WTC11 (cell line): ENCODE measurements around the gene RAPGEF6. TPM values are rescaled to one million over a fixed set of nuclear protein-coding genes. Genes with fewer than 3 reads are reported as not detected.
"Not testable (repeated sequence)": the region's sequence is repeated elsewhere in the genome, so short reads cannot be mapped to it uniquely, and the experiment has no call there.

Source experiments
- ATAC-seq: fragments of 200-7000 bp; cut with Tn5 transposase; 2 replicates; pipeline ENCODE4 v1.10.0; 2021; ENCODE audit warnings: mild to moderate bottlenecking, moderate library complexity
- CTCF ChIA-PET: fragments of 300-600 bp; sonication (Branson Sonifier 250); formaldehyde crosslinking; loops from one replicate; lab custom pipeline; 2021; ENCODE audit warnings: antibody characterized with exemption; lab: Charles Lee
- POLR2A ChIA-PET: fragments of 350-600 bp; sonication (Branson Sonifier 250); formaldehyde crosslinking; loops from one replicate; lab custom pipeline; 2021; ENCODE audit warnings: antibody characterized with exemption; lab: Charles Lee
- DNase-seq: peaks from one replicate; pipeline ENCODE4 v3.0.0; 2021; ENCODE audit warnings: low spot score
- H3K27ac Mint-ChIP-seq: 2 replicates; pipeline ENCODE4 v1.8.0; 2021; ENCODE audit warnings: mixed read lengths
- H3K27me3 Mint-ChIP-seq: 2 replicates; pipeline ENCODE4 v1.8.0; 2021; ENCODE audit warnings: low read depth, mild to moderate bottlenecking, moderate library complexity, mixed read lengths
- H3K36me3 Mint-ChIP-seq: 2 replicates; pipeline ENCODE4 v1.8.0; 2021; ENCODE audit warnings: mixed read lengths
- H3K4me1 Mint-ChIP-seq: 2 replicates; pipeline ENCODE4 v1.8.0; 2022; ENCODE audit warnings: mixed read lengths
- H3K4me3 Mint-ChIP-seq: 2 replicates; pipeline ENCODE4 v1.8.0; 2021; ENCODE audit warnings: mild to moderate bottlenecking, moderate library complexity, mixed read lengths
- H3K9me3 Mint-ChIP-seq: 2 replicates; pipeline ENCODE4 v1.8.0; 2021; ENCODE audit warnings: mixed read lengths
- ATF3 ChIP-seq: sonication (generic); formaldehyde crosslinking; conservative IDR thresholded peaks from 2 replicates; pipeline ENCODE4 v1.8.1; 2022; ENCODE audit warnings: mild to moderate bottlenecking, missing genetic modification reagents
- E2F4 ChIP-seq: sonication (generic); formaldehyde crosslinking; IDR thresholded peaks from 2 replicates; pipeline ENCODE4 v1.8.1; 2022; ENCODE audit warnings: low read depth, mild to moderate bottlenecking, moderate library complexity, missing genetic modification reagents, borderline replicate concordance
- FOXJ3 ChIP-seq: sonication (generic); formaldehyde crosslinking; IDR thresholded peaks from 2 replicates; pipeline ENCODE4 v1.9.0; 2021; ENCODE audit warnings: missing genetic modification reagents, mild to moderate bottlenecking, borderline replicate concordance
- IRF2 ChIP-seq: sonication (generic); formaldehyde crosslinking; IDR thresholded peaks from 2 replicates; pipeline ENCODE4 v1.8.0; 2022; ENCODE audit warnings: low read depth, missing genetic modification reagents, borderline replicate concordance
- MXD4 ChIP-seq: fragments of 250-450 bp; sonication (Bioruptor Pico); IDR thresholded peaks from 2 replicates; pipeline ENCODE4 v1.8.0; 2021; ENCODE audit warnings: mild to moderate bottlenecking, moderate library complexity, borderline replicate concordance
- NFYB ChIP-seq: sonication (generic); formaldehyde crosslinking; conservative IDR thresholded peaks from 2 replicates; pipeline ENCODE4 v1.8.0; 2022; ENCODE audit warnings: low read depth, missing genetic modification reagents
- PRDM15 ChIP-seq: sonication (generic); formaldehyde crosslinking; IDR thresholded peaks from 2 replicates; pipeline ENCODE4 v1.8.0; 2022; ENCODE audit warnings: missing genetic modification reagents
- SOX15 ChIP-seq: fragments of 250-450 bp; sonication (Bioruptor Pico); IDR thresholded peaks from 2 replicates; pipeline ENCODE4 v1.9.0; 2021; ENCODE audit warnings: mild to moderate bottlenecking
- USF2 ChIP-seq: sonication (generic); formaldehyde crosslinking; IDR thresholded peaks from 2 replicates; pipeline ENCODE4 v1.8.1; 2023; ENCODE audit warnings: mild to moderate bottlenecking, missing genetic modification reagents, moderate library complexity
- ZBTB43 ChIP-seq: sonication (generic); formaldehyde crosslinking; IDR thresholded peaks from 2 replicates; pipeline ENCODE4 v1.8.1; 2023; ENCODE audit warnings: mild to moderate bottlenecking, missing genetic modification reagents
- ZNF121 ChIP-seq: sonication (generic); formaldehyde crosslinking; IDR thresholded peaks from 2 replicates; pipeline ENCODE4 v1.8.0; 2023; ENCODE audit warnings: missing genetic modification reagents
- ZNF532 ChIP-seq: fragments of 250-450 bp; sonication (Bioruptor Pico); IDR thresholded peaks from 2 replicates; pipeline ENCODE4 v1.9.0; 2021; ENCODE audit warnings: mild to moderate bottlenecking, borderline replicate concordance
- total RNA-seq: library from RNA; stranded (reverse); gene quantifications from 3 replicates; pipeline ENCODE4 v1.2.3, GENCODE V29; 2021

Gene RAPGEF6
- total RNA-seq, 1 experiment from 2014 or later = 18.0 TPM

- peak; percentile 43; the same call in 1 of the 2 replicates for TF ChIP-seq NFYB (CRISPR knock-in tag)
- H3K9me3 Mint-ChIP-seq, CTCF ChIA-PET, POLR2A ChIA-PET, DNase-seq, H3K4me3 Mint-ChIP-seq, H3K27ac Mint-ChIP-seq, H3K4me1 Mint-ChIP-seq, H3K27me3 Mint-ChIP-seq, ATAC-seq: not testable (repeated sequence)
- H3K36me3 Mint-ChIP-seq = peaks cover 49% of the 10 kb centered on the region
Observed at GRCh38 chr5:131487371-131487770, 147.7 kb downstream of the RAPGEF6 start.

GRCh38 chr5:131482617-131483016 is 152.4 kb downstream of the RAPGEF6 start:
- H3K27ac Mint-ChIP-seq = no peak overlapping the region
- POLR2A ChIA-PET = no interaction called here

GRCh38 chr5:131481569-131481968 is 153.5 kb downstream of the RAPGEF6 start:
- no peaks in the 10 kb centered on the region for H3K27me3 Mint-ChIP-seq
- ChIA-PET CTCF (no interaction called here), POLR2A (no interaction called here)
- no peaks in the 10 kb centered on the region for H3K9me3 Mint-ChIP-seq
- no peak for ATAC-seq
- peaks cover 28% of the 10 kb centered on the region for H3K36me3 Mint-ChIP-seq
- H3K4me3 Mint-ChIP-seq = no peak overlapping the region
- H3K27ac Mint-ChIP-seq = peak overlapping the region; percentile 23; the same call in 1 of the 2 replicates
- H3K4me1 Mint-ChIP-seq = no peaks in the 10 kb centered on the region
- no peak for DNase-seq
- TF ChIP-seq USF2 (CRISPR knock-in tag) (no peak), ZNF121 (CRISPR knock-in tag) (no peak), FOXJ3 (no peak), IRF2 (CRISPR knock-in tag) (no peak), ATF3 (no peak), PRDM15 (CRISPR knock-in tag) (no peak)

More at GRCh38 chr5:131482617-131483016, 152.4 kb downstream of the RAPGEF6 start:
- no peak for TF ChIP-seq SOX15 (CRISPR knock-in tag)
- TF ChIP-seq ZBTB43 (CRISPR knock-in tag) = no peak
- TF ChIP-seq ZNF532 = no peak
- no peak for TF ChIP-seq FOXJ3
- no peak for TF ChIP-seq MXD4 (CRISPR knock-in tag)
- TF ChIP-seq E2F4 (CRISPR knock-in tag) = no peak
- Mint-ChIP-seq H3K36me3 (peaks cover 35% of the 10 kb centered on the region), H3K27me3 (no peaks in the 10 kb centered on the region), H3K4me3 (no peak overlapping the region), H3K4me1 (no peaks in the 10 kb centered on the region), H3K9me3 (no peaks in the 10 kb centered on the region)
- CTCF ChIA-PET = no interaction called here
- ATAC-seq (no peak), DNase-seq (no peak)
